GM13976 (cell line): ENCODE measurements around the gene BAMBI.

Experiments
- DNase-seq: peaks from one replicate; pipeline ENCODE4 v3.0.0; 2012; ENCODE audit warnings: low spot score
- in situ Hi-C: fragments of 300-500 bp; cut with MboI; formaldehyde crosslinking; loops from one replicate; pipeline ENCODE4 v1.12.0; 2022; ENCODE audit warnings: low sequenced_read_pairs, mixed read lengths, inconsistent platforms; ENCODE audit not compliant: unreplicated experiment
- TF ChIP-seq, protein P1 (sequence below): IDR thresholded peaks from 2 replicates; pipeline ENCODE4 v1.5.1; 2012; ENCODE audit warnings: borderline replicate concordance, mild to moderate bottlenecking; ENCODE audit not compliant: insufficient read depth; ENCODE audit errors: extremely low read depth, missing control alignments, control extremely low read depth

BAMBI gene

DNA sequence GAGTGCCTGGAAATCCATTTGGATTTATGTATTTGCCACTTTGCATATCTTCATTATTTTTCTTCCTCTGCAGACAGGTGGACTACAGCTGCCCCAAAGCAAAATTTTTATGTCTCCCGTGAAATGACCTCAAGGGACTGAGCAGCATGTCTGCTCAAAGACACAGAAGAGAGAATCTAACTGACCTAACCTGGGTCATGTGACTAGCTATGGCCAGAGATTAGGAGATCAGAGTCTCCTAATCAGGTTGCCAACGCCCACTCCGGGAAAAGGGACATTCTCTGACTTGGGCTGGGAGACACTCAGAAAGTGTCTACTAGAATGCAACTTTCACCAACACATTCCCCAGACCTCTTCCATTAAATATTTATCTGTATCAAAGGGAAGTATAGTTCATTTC, 2.5 kb upstream of the BAMBI start:
- no peak for DNase-seq
- TF ChIP-seq, protein P1, sequence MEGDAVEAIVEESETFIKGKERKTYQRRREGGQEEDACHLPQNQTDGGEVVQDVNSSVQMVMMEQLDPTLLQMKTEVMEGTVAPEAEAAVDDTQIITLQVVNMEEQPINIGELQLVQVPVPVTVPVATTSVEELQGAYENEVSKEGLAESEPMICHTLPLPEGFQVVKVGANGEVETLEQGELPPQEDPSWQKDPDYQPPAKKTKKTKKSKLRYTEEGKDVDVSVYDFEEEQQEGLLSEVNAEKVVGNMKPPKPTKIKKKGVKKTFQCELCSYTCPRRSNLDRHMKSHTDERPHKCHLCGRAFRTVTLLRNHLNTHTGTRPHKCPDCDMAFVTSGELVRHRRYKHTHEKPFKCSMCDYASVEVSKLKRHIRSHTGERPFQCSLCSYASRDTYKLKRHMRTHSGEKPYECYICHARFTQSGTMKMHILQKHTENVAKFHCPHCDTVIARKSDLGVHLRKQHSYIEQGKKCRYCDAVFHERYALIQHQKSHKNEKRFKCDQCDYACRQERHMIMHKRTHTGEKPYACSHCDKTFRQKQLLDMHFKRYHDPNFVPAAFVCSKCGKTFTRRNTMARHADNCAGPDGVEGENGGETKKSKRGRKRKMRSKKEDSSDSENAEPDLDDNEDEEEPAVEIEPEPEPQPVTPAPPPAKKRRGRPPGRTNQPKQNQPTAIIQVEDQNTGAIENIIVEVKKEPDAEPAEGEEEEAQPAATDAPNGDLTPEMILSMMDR = no peak
- in situ Hi-C loops = loop anchor here (25.0 kb wide), 2 partner anchors 463 to 638 kb away; no protein-coding TSS in a partner anchor

DNA sequence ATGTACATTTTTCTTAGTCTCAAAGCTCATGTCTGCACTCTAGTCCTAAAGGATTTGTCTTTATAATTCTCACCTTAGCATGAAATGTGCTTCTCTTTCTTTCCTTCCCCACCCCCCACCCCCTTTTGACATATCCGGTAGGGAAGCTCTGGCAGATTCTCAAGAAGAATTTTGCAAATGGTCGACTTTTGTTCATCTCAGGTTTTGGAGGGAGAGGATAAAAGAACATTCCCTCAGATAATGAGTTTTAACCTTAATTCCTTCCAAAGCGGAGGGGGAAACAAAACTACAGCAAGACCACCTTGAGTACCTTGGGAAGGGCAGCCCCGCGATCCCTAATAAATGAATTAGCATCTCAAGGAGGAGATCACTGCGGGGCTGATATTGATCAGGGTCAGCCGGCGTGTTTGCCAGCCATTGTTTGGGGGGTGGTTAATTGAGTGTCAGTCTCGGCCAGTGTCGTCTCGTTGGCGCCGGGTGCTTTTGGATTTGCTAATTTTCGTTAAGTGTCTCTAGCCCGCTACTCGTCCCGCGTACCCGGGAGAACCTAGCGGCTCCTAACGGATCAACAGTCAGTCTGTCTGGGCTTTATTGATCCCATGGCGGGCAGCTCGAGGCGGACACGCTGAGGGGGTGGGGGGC, 874 bp upstream of the BAMBI start:
- TF ChIP-seq, protein P1 = no peak
- no peak for DNase-seq
- in situ Hi-C loops = no loop called here

DNA sequence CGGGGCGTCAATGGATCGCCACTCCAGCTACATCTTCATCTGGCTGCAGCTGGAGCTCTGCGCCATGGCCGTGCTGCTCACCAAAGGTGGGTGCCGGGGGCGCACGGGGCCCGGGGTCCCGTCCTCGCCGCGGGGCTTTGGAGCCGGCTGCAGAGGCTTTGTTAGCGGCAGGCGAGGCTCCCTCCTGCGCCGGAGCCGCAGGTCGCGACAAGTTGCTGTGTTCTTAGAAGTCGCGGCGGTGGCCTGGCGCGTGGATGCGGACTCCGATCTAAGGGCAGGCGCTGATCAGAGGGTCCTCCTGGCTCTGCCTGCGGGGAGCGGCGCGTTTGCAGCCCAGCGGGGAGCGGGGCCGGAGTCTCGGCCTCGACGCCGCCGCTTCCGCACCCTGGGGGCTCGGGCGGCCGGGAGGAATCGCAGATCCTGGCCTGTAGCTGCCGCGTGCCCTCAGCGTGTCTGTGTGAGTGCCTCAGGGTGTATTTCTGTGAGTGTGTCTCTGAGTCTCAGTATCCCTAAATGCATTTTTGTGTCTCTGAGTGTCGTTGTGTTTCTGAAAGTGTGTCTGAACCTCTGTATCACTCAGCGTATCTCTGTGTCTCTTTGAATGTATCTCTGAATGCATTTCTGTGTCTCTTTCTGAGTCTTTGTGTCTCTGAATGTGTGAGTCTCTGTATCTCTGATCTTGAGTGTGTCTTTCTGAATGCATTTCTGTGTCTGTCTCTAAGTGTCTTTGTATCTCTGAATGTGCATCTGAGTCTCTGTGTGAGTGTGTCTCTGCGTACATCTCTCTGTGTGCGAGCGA, 766 bp downstream of the BAMBI start:
- in situ Hi-C loops = no loop called here

DNA sequence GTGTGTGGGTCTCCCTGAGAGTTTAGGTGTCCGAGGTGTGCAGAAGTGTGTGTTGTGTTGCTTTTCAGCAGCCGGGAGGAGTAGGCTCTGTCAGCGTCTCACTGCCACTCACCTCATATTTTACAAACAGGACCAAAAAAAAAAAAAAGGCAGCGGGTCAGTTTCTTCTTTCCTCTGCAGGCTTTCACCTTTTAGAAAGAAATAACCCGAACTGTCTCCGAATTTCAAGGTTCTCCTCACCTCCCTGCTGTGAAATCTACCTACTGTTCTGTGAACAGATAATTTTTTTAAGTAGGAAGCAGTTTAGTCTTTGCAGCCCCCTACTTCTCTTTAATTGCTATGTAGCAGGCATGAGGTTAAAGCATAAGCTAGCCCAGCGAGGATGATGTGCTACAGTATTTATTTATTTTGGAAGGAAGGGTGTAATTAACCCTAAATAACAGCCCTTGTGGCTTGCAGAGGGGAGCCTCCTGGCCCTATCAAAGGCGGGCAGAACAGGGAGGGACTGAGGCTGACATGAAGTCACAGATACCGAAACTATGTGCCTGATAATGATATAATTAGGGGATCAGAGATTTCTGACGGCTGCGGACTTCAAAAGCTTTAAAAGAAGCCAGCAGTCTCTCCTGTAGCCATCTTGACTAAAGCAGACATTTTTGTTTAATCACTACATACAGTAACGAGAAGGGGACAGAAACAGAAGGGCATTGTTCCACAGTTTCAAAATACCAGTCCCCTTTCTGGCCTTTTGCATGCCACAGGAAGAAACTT, 1.6 kb downstream of the BAMBI start:
- in situ Hi-C loops = no loop called here
- DNase-seq = no peak
- TF ChIP-seq, protein P1 = no peak

More for the DNA sequence above, 766 bp downstream of the BAMBI start:
- TF ChIP-seq, protein P1 = no peak
- DNase-seq = no peak

DNA sequence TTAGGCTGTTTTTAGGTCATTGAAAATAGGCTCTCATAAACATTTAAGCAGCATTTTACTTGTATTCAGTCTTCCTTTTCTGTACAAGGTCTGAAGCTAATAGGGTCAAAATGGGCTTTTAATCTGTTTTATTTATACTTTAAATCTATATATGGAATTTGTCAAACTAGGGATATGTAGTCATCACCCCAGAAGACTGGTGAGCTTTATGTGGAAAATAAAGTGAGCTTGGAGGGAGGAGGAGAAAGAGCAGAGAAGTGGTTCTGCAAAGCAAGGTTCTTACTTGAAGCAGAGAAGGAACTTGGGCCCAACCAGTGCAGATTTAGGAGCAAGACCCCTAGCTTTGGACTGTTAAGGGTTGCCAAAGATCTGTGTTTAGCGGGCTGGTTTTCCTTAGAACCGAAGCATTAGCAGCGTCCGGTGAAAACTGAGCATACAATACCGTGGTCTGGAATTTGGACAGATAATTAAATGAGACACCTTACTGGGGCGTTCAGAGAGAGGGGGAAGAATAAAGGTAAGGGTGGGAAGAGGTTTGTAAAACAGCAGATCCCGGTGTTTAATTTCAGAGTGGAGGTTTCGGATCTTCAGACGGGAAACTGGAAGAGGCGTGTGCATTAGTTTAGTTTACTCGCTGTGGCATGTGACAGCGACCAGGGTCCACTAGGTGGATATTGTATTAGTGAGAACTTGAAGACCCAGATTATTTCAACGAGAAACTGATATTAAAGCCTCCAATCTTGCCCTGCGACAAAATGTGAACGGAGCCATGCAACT, 2.4 kb downstream of the BAMBI start:
- in situ Hi-C loops = loop anchor here (10.0 kb wide), 1 partner anchor 305 kb away; no protein-coding TSS in a partner anchor
- TF ChIP-seq, protein P1 = no peak
- no peak for DNase-seq
